ENCODE data around the gene WBP1L.

The WBP1L gene

GRCh38 chr10:102761981-102762380 is 18.2 kb downstream of the WBP1L start:
- no peak for DNase-seq

- no peak for DNase-seq
Observed at GRCh38 chr10:102762401-102763015, 18.8 kb downstream of the WBP1L start.

GRCh38 chr10:102763037-102763607 is 19.4 kb downstream of the WBP1L start:
- DNase-seq = no peak

GRCh38 chr10:102764470-102765161 is 20.9 kb downstream of the WBP1L start:
- DNase-seq = no peak

GRCh38 chr10:102765336-102765735 is 21.6 kb downstream of the WBP1L start:
- no peak for DNase-seq

GRCh38 chr10:102767428-102768160 is 23.8 kb downstream of the WBP1L start:
- DNase-seq = no peak

- no peak for DNase-seq
Observed at GRCh38 chr10:102769375-102770107, 25.8 kb downstream of the WBP1L start.

- DNase-seq = no peak
Observed at GRCh38 chr10:102770108-102770482, 26.3 kb downstream of the WBP1L start.

GRCh38 chr10:102770792-102771191 is 27.0 kb downstream of the WBP1L start:
- DNase-seq = no peak

GRCh38 chr10:102773320-102773719 is 29.6 kb downstream of the WBP1L start:
- DNase-seq = no peak

GRCh38 chr10:102773986-102774385 is 30.2 kb downstream of the WBP1L start:
- DNase-seq = no peak

- no peak for DNase-seq
Observed at GRCh38 chr10:102775201-102775934, 31.6 kb downstream of the WBP1L start.

- no peak for DNase-seq
Observed at GRCh38 chr10:102775935-102776669, 32.4 kb downstream of the WBP1L start.

GRCh38 chr10:102776779-102777456 is 33.2 kb downstream of the WBP1L start:
- no peak for DNase-seq

- no peak for DNase-seq
Observed at GRCh38 chr10:102777711-102778453, 34.1 kb downstream of the WBP1L start.

GRCh38 chr10:102778781-102779180 is 35.0 kb downstream of the WBP1L start:
- DNase-seq = no peak

GRCh38 chr10:102779680-102780526 is 36.2 kb downstream of the WBP1L start:
- DNase-seq = no peak

GRCh38 chr10:102780527-102780808 is 36.7 kb downstream of the WBP1L start:
- no peak for DNase-seq

GRCh38 chr10:102781090-102781920 is 37.6 kb downstream of the WBP1L start:
- DNase-seq = no peak
